ENCODE data around the gene ATP4B.
"Not testable (repeated sequence)": the region's sequence is repeated elsewhere in the genome, so short reads cannot be mapped to it uniquely, and the experiment has no call there.

DNA sequence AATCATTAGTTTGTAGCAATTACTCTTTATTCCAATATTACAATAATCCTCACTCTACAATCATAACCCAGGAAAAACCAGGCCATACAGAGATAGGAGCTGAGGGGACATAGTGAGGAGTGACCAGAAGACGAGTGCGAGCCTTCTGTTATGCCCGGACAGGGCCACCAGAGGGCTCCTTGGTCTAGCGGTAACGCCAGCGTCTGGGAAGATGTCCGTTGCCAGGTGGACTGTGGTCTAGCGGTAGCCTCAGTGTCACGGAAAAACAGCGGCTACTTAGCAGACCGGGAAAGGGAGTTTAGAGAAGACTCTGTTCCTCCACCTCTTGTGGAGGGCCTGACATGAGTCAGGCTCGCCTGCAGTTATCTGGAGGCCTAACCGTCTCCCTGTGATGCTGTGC, 36.5 kb downstream of the ATP4B start:
- TF ChIP-seq, protein P1, sequence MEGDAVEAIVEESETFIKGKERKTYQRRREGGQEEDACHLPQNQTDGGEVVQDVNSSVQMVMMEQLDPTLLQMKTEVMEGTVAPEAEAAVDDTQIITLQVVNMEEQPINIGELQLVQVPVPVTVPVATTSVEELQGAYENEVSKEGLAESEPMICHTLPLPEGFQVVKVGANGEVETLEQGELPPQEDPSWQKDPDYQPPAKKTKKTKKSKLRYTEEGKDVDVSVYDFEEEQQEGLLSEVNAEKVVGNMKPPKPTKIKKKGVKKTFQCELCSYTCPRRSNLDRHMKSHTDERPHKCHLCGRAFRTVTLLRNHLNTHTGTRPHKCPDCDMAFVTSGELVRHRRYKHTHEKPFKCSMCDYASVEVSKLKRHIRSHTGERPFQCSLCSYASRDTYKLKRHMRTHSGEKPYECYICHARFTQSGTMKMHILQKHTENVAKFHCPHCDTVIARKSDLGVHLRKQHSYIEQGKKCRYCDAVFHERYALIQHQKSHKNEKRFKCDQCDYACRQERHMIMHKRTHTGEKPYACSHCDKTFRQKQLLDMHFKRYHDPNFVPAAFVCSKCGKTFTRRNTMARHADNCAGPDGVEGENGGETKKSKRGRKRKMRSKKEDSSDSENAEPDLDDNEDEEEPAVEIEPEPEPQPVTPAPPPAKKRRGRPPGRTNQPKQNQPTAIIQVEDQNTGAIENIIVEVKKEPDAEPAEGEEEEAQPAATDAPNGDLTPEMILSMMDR (IDR thresholded peaks at IDR 0.05): peak in 4 of 5 experiments; percentile 5 to 27 (median 13)
- TF ChIP-seq EP300 (IDR thresholded peaks at IDR 0.05): not testable (repeated sequence)
